HTR-8/SVneo (cell line): ENCODE measurements around the gene BIN2.
A peak's percentile ranks its signal among the peaks of the same experiment; 100 is the strongest.
"Not testable (repeated sequence)": the region's sequence is repeated elsewhere in the genome, so short reads cannot be mapped to it uniquely, and the experiment has no call there.

ENCODE experiments used
- DNase-seq: peaks from one replicate; pipeline ENCODE4 v3.0.0; 2011; ENCODE audit warnings: low spot score, mixed read lengths; ENCODE audit not compliant: insufficient read length
- FAIRE-seq: peaks from 2 replicates; lab custom pipeline; 2011; peaks lifted over from hg19 to GRCh38; lab: Jason Lieb, UNC

BIN2 gene

DNA sequence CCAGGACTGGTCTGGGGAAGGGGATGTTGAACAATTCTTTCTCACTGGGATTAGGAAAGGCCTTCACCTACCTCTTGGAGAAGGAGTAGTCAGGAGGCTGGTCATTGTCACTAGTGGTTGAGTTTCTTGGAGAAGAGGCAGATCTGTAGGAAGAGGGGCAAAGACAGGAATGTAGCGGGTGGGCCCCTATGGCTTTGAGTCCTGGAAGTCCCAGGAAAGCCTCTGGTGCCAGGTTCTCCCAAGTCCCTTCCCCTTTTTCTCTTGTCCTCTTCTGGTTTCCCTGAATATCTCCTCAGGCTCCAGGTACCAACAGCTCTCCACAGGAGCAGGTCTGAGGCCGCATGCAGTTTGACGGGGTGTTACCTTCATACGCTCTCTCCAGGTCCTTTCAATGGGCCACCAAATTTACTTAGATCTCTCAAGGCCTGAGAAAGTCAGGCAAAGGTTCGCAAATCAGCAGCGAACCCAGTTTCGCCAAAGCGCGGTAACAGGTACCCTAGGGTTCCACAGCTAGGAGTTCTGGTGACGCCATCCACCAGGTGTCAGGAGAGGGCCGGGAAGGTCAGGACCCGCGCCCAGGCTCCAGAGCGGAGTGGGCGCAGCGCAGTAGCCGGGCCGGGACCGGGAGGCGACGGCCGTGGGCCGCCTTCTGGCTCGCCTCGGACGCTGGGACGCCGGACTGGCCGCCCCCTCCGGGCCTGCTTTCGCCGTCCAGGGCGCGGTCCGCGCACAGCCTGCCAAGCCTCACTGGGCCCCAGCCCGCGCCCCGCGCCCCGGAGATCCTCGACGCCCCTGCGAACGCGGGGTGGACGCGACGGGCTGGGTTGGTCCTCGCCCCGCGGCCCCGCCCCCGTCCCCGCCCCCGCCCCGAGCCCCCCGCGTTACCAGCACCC lies 54.6 kb downstream of the BIN2 start:
- FAIRE-seq (no peak), DNase-seq (peak; percentile 48)

GRCh38 chr12:51265024-51265423 lies 59.0 kb downstream of the BIN2 start:
- FAIRE-seq (no peak), DNase-seq (no peak)

- DNase-seq (no peak), FAIRE-seq (no peak)
Measured at GRCh38 chr12:51264297-51264696, 59.7 kb downstream of the BIN2 start.

DNA sequence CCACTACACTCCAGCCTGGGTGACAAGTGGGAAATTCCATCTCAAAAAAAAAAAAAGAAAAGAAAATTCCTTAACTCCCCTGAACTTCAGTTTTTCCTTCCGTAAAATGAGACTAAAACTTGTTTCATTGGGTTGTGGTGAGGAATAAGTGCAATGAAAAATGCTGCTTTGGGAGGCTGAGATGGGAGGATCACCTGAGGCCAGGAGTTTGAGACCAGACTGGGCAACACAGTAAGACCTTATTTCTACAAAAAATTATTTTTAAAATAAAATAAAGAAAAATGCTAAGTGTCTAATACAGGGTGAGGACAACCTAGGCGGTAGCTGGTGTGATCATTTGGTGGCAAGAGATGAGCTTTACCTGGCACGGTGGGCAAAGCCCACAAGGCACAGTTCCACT lies 60.6 kb downstream of the BIN2 start:
- DNase-seq (no peak), FAIRE-seq (no peak)

DNA sequence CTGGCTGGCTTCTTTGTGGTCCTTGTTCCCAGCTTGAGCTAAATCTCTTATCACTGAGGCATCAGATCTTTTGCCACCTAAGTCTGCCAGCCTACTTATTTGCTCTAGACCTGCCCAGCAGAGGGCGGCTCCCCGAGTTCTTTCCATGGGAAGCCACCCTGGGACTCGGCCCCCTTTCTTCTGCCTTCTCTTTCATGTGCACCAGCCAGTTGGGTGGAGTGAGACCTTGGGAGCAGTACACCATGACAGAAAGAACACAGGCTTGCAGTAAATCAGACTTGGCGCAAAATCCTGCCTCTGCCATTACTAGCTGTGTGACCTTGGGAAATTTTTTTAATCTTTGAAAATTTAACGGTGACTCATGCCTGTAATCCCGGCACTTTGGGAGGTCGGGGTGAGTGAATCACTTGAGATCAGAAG lies 61.2 kb downstream of the BIN2 start:
- FAIRE-seq (no peak), DNase-seq (peak; percentile 45)

GRCh38 chr12:51259600-51259999 lies 64.4 kb downstream of the BIN2 start:
- DNase-seq, FAIRE-seq: not testable (repeated sequence)

GRCh38 chr12:51254536-51254935 lies 69.4 kb downstream of the BIN2 start:
- FAIRE-seq (no peak), DNase-seq (no peak)

DNA sequence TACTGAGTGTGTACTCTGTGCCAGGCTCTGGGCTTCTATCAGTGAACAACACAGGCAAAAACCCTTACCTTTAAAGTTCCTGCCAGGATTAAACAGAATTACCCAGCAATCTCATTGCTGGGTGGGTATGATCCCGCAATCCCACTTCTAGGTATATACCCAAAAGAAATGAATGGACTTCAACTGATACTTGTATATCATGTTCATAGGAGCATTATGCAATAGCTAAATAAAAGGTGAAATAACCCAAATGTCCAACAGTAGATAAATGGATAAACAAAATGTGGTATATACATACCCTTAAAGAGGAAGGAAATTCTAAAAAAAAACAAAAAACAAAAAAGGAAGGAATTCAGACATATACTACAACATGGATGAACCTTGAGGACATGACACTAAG lies 70.7 kb downstream of the BIN2 start:
- FAIRE-seq (no peak), DNase-seq (no peak)

DNA sequence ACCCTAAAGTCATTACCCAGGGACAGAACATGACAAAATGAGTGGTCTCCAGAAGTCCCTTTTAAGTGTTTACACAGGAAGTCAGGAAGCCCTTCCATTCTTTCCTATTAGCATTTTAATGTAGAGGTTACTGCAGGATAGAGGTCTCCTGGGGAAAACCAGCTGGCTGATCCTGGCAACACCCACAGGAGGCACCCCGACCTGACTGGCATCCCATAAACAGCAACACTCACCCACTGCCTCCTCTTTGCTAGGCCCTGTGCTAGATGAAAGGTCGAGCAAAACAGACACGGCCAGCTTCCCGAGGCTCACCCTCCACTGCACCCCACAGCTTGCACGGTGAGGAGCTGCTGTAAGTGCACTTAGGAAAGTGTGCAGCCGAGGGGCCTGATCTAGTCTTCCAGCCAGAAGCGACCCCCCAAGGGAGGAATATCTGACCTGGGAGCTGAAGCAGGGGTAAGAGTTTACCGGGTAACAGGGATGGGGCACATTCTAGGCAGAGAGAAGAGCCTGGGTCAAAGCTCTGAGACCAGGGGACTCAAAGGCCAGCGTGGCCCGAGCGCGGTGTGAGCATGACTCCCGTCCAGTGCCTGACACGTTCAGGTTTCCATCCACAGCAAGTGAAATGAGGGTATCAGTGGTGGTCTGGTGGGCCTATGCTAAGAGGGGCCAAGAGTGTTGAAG lies 76.3 kb downstream of the BIN2 start:
- FAIRE-seq (no peak), DNase-seq (no peak)

- DNase-seq = no peak
- FAIRE-seq = no peak
Measured at GRCh38 chr12:51246254-51246853, 77.6 kb downstream of the BIN2 start.

DNA sequence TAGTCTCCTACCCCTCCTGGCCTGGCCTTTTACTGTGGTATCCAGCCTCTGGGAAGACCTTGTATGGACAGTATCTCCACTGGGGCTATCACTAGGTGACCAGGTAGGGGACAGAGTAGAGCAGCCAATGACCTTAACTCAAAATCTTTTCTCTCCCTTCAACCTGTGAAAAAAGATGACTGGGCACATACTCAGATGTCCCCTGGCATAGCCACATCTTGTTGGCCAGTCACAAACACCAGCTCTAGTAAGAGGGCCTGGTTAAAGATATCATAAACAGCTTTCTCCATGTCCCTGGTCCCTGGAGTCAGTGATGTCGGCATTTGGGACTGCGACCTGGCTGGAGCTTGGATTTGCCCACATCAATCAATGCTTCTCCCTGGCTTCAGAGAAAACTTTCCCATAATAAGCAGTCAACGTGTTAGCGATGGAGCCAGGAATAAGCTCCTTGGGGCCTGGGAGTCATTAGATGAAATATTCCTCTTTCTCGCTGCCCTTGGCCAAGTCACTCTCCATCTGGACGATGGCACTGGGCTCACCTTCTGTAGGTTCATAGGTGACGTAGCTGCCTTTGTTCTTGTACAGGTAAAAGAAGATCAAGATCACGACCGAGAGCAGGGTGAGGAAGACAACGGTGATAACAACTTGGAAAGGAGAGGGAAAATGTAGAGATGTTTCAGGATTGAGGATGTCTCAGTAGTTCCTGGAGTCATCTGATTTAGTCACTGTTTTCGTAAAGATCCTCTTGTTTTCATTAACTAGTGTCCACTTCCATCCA lies 78.3 kb downstream of the BIN2 start:
- DNase-seq (no peak), FAIRE-seq (no peak)

GRCh38 chr12:51244269-51244668 lies 79.7 kb downstream of the BIN2 start:
- DNase-seq = no peak
- no peak for FAIRE-seq

DNA sequence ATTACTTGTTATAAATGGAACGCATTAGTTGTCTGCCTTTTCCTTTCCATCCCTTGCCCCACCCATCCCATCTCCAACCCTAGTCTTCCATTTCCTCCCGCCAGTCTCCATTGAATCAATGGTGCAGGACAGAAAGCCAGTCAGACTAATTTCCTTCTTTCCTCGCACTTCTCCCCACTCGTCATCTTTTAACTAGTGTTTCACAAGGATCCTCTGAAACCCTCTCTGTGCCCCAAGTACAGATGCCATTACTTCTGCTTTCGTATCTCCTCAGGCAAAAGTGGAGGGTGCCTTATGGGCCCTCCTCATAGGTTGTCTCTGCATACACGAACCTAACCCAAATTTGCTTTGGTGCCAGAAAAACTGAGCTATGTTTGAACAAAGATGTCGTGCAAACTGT lies 81.1 kb downstream of the BIN2 start:
- DNase-seq (no peak), FAIRE-seq (no peak)

DNA sequence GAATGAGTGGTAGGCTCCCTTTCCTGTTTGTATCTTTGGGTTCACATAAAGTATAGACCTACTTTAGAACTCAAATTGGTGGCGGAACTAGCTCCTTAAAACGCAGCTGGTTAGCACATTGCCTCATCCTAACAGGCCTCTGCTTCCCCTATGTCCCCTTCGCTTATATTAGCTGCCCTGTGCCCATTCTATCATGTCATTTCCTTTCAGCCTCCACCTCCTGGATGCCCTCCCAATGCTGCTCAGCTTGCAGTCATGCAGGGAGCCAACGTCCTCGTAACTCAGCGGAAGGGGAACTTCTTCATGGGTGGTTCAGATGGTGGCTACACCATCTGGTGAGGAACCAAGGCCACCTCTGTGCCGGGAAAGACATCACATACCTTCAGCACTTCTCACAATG lies 81.9 kb downstream of the BIN2 start:
- DNase-seq = no peak
- no peak for FAIRE-seq

- FAIRE-seq = no peak
- no peak for DNase-seq
Measured at GRCh38 chr12:51240971-51241370, 83.0 kb downstream of the BIN2 start.

GRCh38 chr12:51238510-51239334 lies 85.3 kb downstream of the BIN2 start, which contains the start of gene DAZAP2:
Gene DAZAP2 (plus strand): TSS chr12:51238826. CDS start chr12:51238908, 82 bp downstream.
- FAIRE-seq = peak; percentile 79
- DNase-seq = peak; percentile 96

- DNase-seq (no peak), FAIRE-seq (no peak)
Measured at GRCh38 chr12:51238037-51238509, 85.9 kb downstream of the BIN2 start.

DNA sequence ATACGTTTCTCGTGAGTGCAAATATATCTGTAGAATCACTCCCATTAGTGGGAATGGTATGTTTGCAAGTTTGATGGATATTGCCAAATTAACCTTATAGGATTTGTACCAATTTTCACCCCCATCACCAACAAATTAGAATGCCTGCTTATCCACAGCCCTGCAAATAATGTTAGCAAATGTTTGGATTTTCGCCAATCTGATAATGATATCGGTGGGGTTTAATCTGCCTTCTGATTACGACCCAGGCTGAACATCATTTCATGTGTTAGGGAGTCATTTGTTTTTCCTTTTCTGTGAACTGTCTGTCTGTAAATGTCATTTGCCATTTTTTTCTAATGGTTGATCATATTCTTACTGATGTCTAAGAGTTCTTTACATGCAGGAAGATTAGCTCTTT lies 89.4 kb downstream of the BIN2 start:
- FAIRE-seq = no peak
- no peak for DNase-seq

- no peak for FAIRE-seq
Measured at GRCh38 chr12:51232642-51233041, 91.3 kb downstream of the BIN2 start.

More at GRCh38 chr12:51232642-51233041, 91.3 kb downstream of the BIN2 start:
- no peak for DNase-seq
